RWPE2 (cell line): ENCODE results near the gene ZNF641.

Experiments
- ATAC-seq: fragments of 200-7000 bp; cut with Tn5 transposase; 3 replicates; pipeline ENCODE4 v1.9.1; 2021; ENCODE audit warnings: low read depth
- DNase-seq: peaks from one replicate; pipeline ENCODE4 v3.0.0-alpha.2; 2020; ENCODE audit warnings: low spot score
- H3K27ac ChIP-seq: fragments of 450-650 bp; 2 replicates; pipeline ENCODE4 v1.5.1; 2017; ENCODE audit warnings: mild to moderate bottlenecking; ENCODE audit not compliant: poor library complexity, severe bottlenecking
- H3K27me3 ChIP-seq: fragments of 250-450 bp; sonication (Bioruptor Pico); 2 replicates; pipeline ENCODE4 v1.5.1; 2021; ENCODE audit warnings: mild to moderate bottlenecking, moderate library complexity; ENCODE audit not compliant: insufficient read depth, poor library complexity, severe bottlenecking
- H3K36me3 ChIP-seq: fragments of 250-450 bp; sonication (Bioruptor Pico); 2 replicates; pipeline ENCODE4 v1.5.1; 2020; ENCODE audit warnings: low read depth, mild to moderate bottlenecking, moderate library complexity
- H3K4me1 ChIP-seq: fragments of 250-450 bp; sonication (Bioruptor Pico); 2 replicates; pipeline ENCODE4 v1.5.1; 2021; ENCODE audit warnings: mild to moderate bottlenecking, moderate library complexity; ENCODE audit not compliant: insufficient read depth, poor library complexity, severe bottlenecking
- H3K4me3 ChIP-seq: fragments of 250-450 bp; sonication (Bioruptor Pico); 2 replicates; pipeline ENCODE4 v1.5.1; 2021; ENCODE audit warnings: mild to moderate bottlenecking, moderate library complexity; ENCODE audit not compliant: severe bottlenecking
- H3K9me3 ChIP-seq: fragments of 250-450 bp; sonication (Bioruptor Pico); 2 replicates; pipeline ENCODE4 v1.5.1; 2021; ENCODE audit warnings: mild to moderate bottlenecking, moderate library complexity; ENCODE audit not compliant: severe bottlenecking
- CTCF ChIP-seq: fragments of 450-650 bp; IDR thresholded peaks from one replicate; pipeline ENCODE4 v1.5.1; 2017; ENCODE audit warnings: mild to moderate bottlenecking, moderate library complexity; ENCODE audit not compliant: poor library complexity, severe bottlenecking

ZNF641 gene

GRCh38 chr12:48331399-48331798 is 19.3 kb downstream of the ZNF641 start:
- H3K36me3 ChIP-seq, result no peaks in the 10 kb centered on the region
- H3K9me3 ChIP-seq, result no peaks in the 10 kb centered on the region
- H3K4me1 ChIP-seq, result no peaks in the 10 kb centered on the region
- no peak overlapping the region for H3K27ac ChIP-seq
- ATAC-seq (no peak), DNase-seq (no peak)
- no peak overlapping the region for H3K4me3 ChIP-seq
- no peak for TF ChIP-seq CTCF
- H3K27me3 ChIP-seq, result peaks cover 7% of the 10 kb centered on the region

- peaks cover 7% of the 10 kb centered on the region for H3K27me3 ChIP-seq
- ATAC-seq (no peak), DNase-seq (no peak)
- no peaks in the 10 kb centered on the region for H3K36me3 ChIP-seq
- no peak overlapping the region for H3K27ac ChIP-seq
- no peak overlapping the region for H3K4me3 ChIP-seq
- no peaks in the 10 kb centered on the region for H3K9me3 ChIP-seq
- no peak for TF ChIP-seq CTCF
- no peaks in the 10 kb centered on the region for H3K4me1 ChIP-seq
Measured at GRCh38 chr12:48329199-48329939, 21.4 kb downstream of the ZNF641 start.

- H3K27me3 ChIP-seq, result no peaks in the 10 kb centered on the region
- H3K27ac ChIP-seq, result no peak overlapping the region
- DNase-seq (no peak), ATAC-seq (no peak)
- H3K4me3 ChIP-seq, result no peak overlapping the region
- no peaks in the 10 kb centered on the region for H3K36me3 ChIP-seq
- no peaks in the 10 kb centered on the region for H3K9me3 ChIP-seq
- no peaks in the 10 kb centered on the region for H3K4me1 ChIP-seq
- TF ChIP-seq CTCF, result no peak
Measured at GRCh38 chr12:48316491-48316890, 34.2 kb downstream of the ZNF641 start.

GRCh38 chr12:48311313-48311712 is 39.4 kb downstream of the ZNF641 start:
- peaks cover 2% of the 10 kb centered on the region for H3K27me3 ChIP-seq
- H3K36me3 ChIP-seq, result no peaks in the 10 kb centered on the region

More at GRCh38 chr12:48311313-48311712, 39.4 kb downstream of the ZNF641 start:
- Histone ChIP-seq H3K4me1 (no peaks in the 10 kb centered on the region), H3K4me3 (no peak overlapping the region), H3K27ac (no peak overlapping the region), H3K9me3 (no peaks in the 10 kb centered on the region)
- ATAC-seq (no peak), DNase-seq (no peak)
- TF ChIP-seq CTCF, result no peak
